Transverse colon (tissue), 4 donors: ENCODE data around the gene NKD1. TPM values are rescaled to one million over a fixed set of nuclear protein-coding genes. Genes with fewer than 3 reads are reported as not detected.

Experiments
- DNase-seq: peaks from one replicate; pipeline ENCODE4 v3.0.0-alpha.2; 2019
- H3K27ac ChIP-seq, 4 donors: fragments of 200-600 bp; sonication (generic); 2 replicates each; pipeline ENCODE4 v1.5.1; 2016 to 2018; ENCODE audit warnings: inconsistent platforms in 4 of 4
- H3K27me3 ChIP-seq: fragments of 200-600 bp; sonication (generic); 2 replicates; pipeline ENCODE4 v1.5.1; 2017; ENCODE audit warnings: inconsistent platforms
- H3K36me3 ChIP-seq, 4 donors: fragments of 200-600 bp; sonication (generic); 2 replicates each; pipeline ENCODE4 v1.5.1; 2017 to 2019; ENCODE audit warnings: inconsistent platforms in 4 of 4
- H3K4me1 ChIP-seq, 4 donors: fragments of 200-600 bp; sonication (generic); 2 replicates each; pipeline ENCODE4 v1.5.1; 2017 to 2020; ENCODE audit warnings: inconsistent platforms in 4 of 4
- H3K4me3 ChIP-seq, 4 donors: fragments of 200-600 bp; sonication (generic); 1 replicate in 1 of 4; 2 replicates in 3 of 4; pipeline versions ENCODE4 v1.5.1 to v1.6.1; 2017 to 2019; ENCODE audit warnings: inconsistent platforms in 4 of 4
- H3K9me3 ChIP-seq, 2 donors: fragments of 200-600 bp; sonication (generic); 2 replicates each; pipeline ENCODE4 v1.5.1; 2017 to 2019; ENCODE audit warnings: inconsistent platforms in 2 of 2
- EP300 ChIP-seq: sonication (generic); formaldehyde crosslinking; IDR thresholded peaks from one replicate; pipeline ENCODE4 v1.6.1; 2017; ENCODE audit warnings: antibody characterized with exemption, low read depth
- POLR2A ChIP-seq: fragments of 450-650 bp; IDR thresholded peaks from one replicate; pipeline ENCODE4 v1.6.1; 2016; ENCODE audit warnings: antibody characterized with exemption, mild to moderate bottlenecking, moderate library complexity
- POLR2AphosphoS5 ChIP-seq, 3 donors: sonication (generic); formaldehyde crosslinking; IDR thresholded peaks; one replicate each; pipeline ENCODE4 v1.6.1; 2016; ENCODE audit warnings: antibody characterized with exemption in 3 of 3
- WGBS, 2 donors: methylation state at CpG; one replicate each; pipeline ENCODE4 v1.1.5; 2018; ENCODE audit warnings: low coverage in 1 of 2; 5-methylcytosine and 5-hydroxymethylcytosine counted together
- in situ Hi-C, 4 donors: fragments of 200-750 bp; cut with MboI; loops; one replicate each; pipeline versions ENCODE4 v1.15.0 to v1.15.1; 2017; ENCODE audit warnings: low sequenced_read_pairs in 3 of 4, low pct_ligation_motif_present in 1 of 4, low pct_unique_long_range_greater_than_20kb in 1 of 4
- intact Hi-C: fragments of 100-400 bp; cut with DNase I; formaldehyde crosslinking; loops from one replicate; pipeline ENCODE4 v1.15.1; 2023; ENCODE audit warnings: low total_unique reads
- total RNA-seq, 4 donors: library from RNA; depleted of rRNA; stranded (reverse); fragments of >200 nt; gene quantifications; one replicate each; pipeline ENCODE4 v1.1.0, GENCODE V29; 2016
- TF ChIP-seq, protein P1 (sequence below), 5 experiments: fragments of 200-600 bp in 3 of 5; fragments of 450-650 bp in 2 of 5; sonication (generic) in 3 of 5; IDR thresholded peaks; 1 replicate in 2 of 5; 2 replicates in 3 of 5; pipeline ENCODE4 v1.5.1; 2016 to 2017; ENCODE audit warnings: antibody characterized with exemption in 5 of 5, inconsistent platforms in 3 of 5, mild to moderate bottlenecking in 2 of 5, moderate library complexity in 1 of 5

Gene NKD1
- total RNA-seq, 4 donors from 2014 or later = 1.7 to 98.1 (median 2.5) TPM

DNA sequence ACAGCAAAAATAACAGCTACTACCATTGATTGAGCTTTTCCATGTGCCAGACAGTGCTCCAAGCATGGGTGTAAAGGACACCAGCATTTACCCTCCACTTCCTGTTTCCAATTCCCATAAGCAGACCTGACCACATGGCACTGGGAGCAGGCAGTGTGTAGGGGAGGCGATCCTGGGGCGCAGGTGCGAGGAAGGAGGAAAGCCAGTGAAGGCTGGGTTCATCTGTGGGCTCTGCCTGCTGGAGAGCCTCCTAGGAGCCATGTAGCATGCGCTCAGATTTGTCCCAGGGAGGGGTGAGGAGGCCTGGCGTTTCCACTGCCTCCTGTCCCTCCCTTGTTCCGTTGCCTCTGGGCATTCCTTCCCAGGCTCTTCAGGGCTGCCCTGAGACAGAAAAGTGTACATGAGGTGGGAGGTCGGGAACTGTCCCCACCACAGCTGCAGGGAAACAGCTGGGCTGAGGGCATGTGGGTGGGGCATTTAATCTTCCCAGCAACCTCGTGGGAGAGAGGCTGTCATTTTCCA is 76.3 kb downstream of the NKD1 start:
- Histone ChIP-seq H3K4me1 (peaks cover 0 to 15% (median 4%) of the 10 kb centered on the region in 4 donors), H3K9me3 (no peaks in the 10 kb centered on the region), H3K4me3 (no peak overlapping the region), H3K27ac (no peak overlapping the region), H3K27me3 (no peaks in the 10 kb centered on the region), H3K36me3 (no peaks in the 10 kb centered on the region)
- TF ChIP-seq, protein P1, sequence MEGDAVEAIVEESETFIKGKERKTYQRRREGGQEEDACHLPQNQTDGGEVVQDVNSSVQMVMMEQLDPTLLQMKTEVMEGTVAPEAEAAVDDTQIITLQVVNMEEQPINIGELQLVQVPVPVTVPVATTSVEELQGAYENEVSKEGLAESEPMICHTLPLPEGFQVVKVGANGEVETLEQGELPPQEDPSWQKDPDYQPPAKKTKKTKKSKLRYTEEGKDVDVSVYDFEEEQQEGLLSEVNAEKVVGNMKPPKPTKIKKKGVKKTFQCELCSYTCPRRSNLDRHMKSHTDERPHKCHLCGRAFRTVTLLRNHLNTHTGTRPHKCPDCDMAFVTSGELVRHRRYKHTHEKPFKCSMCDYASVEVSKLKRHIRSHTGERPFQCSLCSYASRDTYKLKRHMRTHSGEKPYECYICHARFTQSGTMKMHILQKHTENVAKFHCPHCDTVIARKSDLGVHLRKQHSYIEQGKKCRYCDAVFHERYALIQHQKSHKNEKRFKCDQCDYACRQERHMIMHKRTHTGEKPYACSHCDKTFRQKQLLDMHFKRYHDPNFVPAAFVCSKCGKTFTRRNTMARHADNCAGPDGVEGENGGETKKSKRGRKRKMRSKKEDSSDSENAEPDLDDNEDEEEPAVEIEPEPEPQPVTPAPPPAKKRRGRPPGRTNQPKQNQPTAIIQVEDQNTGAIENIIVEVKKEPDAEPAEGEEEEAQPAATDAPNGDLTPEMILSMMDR (IDR thresholded peaks at IDR 0.05) = no peak
- no peak for TF ChIP-seq POLR2A
- no peak for TF ChIP-seq EP300
- no peak for TF ChIP-seq POLR2AphosphoS5 (IDR thresholded peaks at IDR 0.05)
- no peak for DNase-seq
- 67% methylated on average over 8 of the region's 8 CpGs; no CpG with 5 or more reads in 1 of the 2 donors for WGBS, 2 donors
- in situ Hi-C loops = no loop called here
- intact Hi-C loops = no loop called here

- Histone ChIP-seq H3K27me3 (no peaks in the 10 kb centered on the region), H3K4me1 (peaks cover 0 to 15% (median 4%) of the 10 kb centered on the region in 4 donors), H3K27ac (no peak overlapping the region), H3K9me3 (no peaks in the 10 kb centered on the region), H3K4me3 (no peak overlapping the region), H3K36me3 (no peaks in the 10 kb centered on the region)
- in situ Hi-C loops (no loop called here), intact Hi-C loops (loop anchor here (5.0 kb wide), 1 partner anchor 78 kb away; the partner anchor contains the start of gene NKD1)
- TF ChIP-seq POLR2AphosphoS5 (IDR thresholded peaks at IDR 0.05) (no peak), EP300 (no peak), POLR2A (no peak)
- TF ChIP-seq, protein P1 (IDR thresholded peaks at IDR 0.05) = no peak
- 87% methylated on average over 11 of the region's 12 CpGs; no CpG with 5 or more reads in 1 of the 2 donors for WGBS, 2 donors
- no peak for DNase-seq
These were observed 77.2 kb downstream of the NKD1 start for GRCh38 chr16:50625374-50625773.

- Histone ChIP-seq H3K9me3 (no peaks in the 10 kb centered on the region), H3K4me1 (peaks cover 0 to 15% (median 4%) of the 10 kb centered on the region in 4 donors), H3K36me3 (no peaks in the 10 kb centered on the region), H3K4me3 (no peak overlapping the region), H3K27me3 (no peaks in the 10 kb centered on the region), H3K27ac (peak overlapping the region in 2 of 4 donors; percentile 10 to 50)
- in situ Hi-C loops = no loop called here
- intact Hi-C loops = loop anchor here (5.0 kb wide), 1 partner anchor 80 kb away; the partner anchor contains the start of gene NKD1
- DNase-seq = no peak
- WGBS, 2 donors = 56% methylated on average over 4 of the region's 4 CpGs; no CpG with 5 or more reads in 1 of the 2 donors
- TF ChIP-seq EP300 = no peak
- TF ChIP-seq POLR2AphosphoS5 (IDR thresholded peaks at IDR 0.05) = no peak
- TF ChIP-seq, protein P1 (IDR thresholded peaks at IDR 0.05) = no peak
- no peak for TF ChIP-seq POLR2A
These were observed 78.7 kb downstream of the NKD1 start for GRCh38 chr16:50626868-50627267.

DNA sequence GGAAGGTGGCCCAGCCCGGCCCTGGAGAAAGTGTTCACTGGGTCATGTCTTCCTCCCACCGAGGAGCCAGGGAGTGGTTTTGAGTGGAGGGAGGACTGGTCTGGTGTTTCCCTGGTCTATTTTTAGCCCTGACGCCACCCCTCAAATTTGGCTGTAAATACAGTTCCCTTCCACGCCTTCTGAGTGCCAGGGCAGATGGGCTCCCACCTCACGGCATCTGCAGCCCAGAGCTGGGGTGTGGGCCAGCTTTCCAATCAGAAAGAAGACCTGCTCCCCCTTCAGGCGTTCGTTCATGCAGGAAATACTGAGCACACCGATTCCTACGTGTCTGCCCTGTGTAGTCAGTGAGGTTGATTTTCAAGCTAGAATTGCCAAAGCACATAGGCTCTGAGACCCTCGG is 79.2 kb downstream of the NKD1 start:
- Histone ChIP-seq H3K4me3 (no peak overlapping the region), H3K27me3 (no peaks in the 10 kb centered on the region), H3K27ac (peak overlapping the region in 2 of 4 donors; percentile 10 to 50), H3K9me3 (no peaks in the 10 kb centered on the region), H3K4me1 (peaks cover 0 to 15% (median 4%) of the 10 kb centered on the region in 4 donors), H3K36me3 (no peaks in the 10 kb centered on the region)
- TF ChIP-seq EP300 (no peak), POLR2A (no peak), POLR2AphosphoS5 (IDR thresholded peaks at IDR 0.05) (no peak)
- TF ChIP-seq, protein P1 (IDR thresholded peaks at IDR 0.05) = peak; percentile 12 to 40 (median 33)
- peak; percentile 48 for DNase-seq
- intact Hi-C loops (loop anchor here (5.0 kb wide), 1 partner anchor 80 kb away; the partner anchor contains the start of gene NKD1), in situ Hi-C loops (no loop called here)
- 46% methylated on average over 10 of the region's 10 CpGs; no CpG with 5 or more reads in 1 of the 2 donors for WGBS, 2 donors
